ENCODE data around the gene HNRNPLL. TPM values are rescaled to one million over a fixed set of nuclear protein-coding genes. Genes with fewer than 3 reads are reported as not detected.

HNRNPLL gene
- total and polyA plus RNA-seq, 2 of the 13 experiments (the other 11 are each of a cell fraction or from before 2014, with no cell fraction given), result 49.4 to 103 TPM

DNA sequence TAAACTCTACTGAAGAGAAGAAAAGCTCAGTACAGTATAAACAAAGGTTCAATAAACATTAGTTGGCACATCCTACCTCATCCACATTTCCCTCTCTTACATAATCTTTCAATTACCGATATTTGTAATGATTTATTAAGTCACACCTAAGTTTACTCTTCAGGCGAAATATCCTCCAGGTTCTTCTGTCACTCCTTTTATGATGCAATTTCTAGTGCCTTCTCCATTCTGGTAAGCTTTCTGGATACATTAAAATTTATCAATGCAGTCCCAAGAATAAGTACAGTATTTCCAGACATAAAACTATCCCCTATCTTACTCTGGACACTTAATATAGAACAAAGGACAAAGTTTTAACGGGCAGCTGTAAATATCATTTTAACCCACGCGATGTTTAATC is 5.6 kb downstream of the HNRNPLL start:
- intact Hi-C loops (cut with micrococcal nuclease; ENCODE audit: unreplicated experiment) (no loop called here), in situ Hi-C loops (cut with HindIII; ENCODE audit: extremely low pct_ligation_motif_present, low pct_unique_long_range_greater_than_20kb) (no loop called here)
- Histone ChIP-seq H3K9ac (ENCODE audit: insufficient read depth, low read depth, low read length) (no peak overlapping the region), H3K4me3 (replicated peaks in 1 of 3; ENCODE audit: insufficient read depth in 1 of 3, low read depth in 2 of 3, low read length in 3 of 3) (no peak overlapping the region), H3K4me2 (ENCODE audit: low read depth, low read length) (peak overlapping the region; percentile 2; the same call in 1 of the 2 replicates), H3K27ac (ENCODE audit: extremely low read length, insufficient read depth, low read length) (no peak overlapping the region), H3K9me3 (ENCODE audit: low read length) (no peaks in the 10 kb centered on the region), H3K79me2 (ENCODE audit: insufficient read depth, low read length) (peaks cover 96% of the 10 kb centered on the region), H2AFZ (ENCODE audit: low read length) (no peak overlapping the region), H4K20me1 (ENCODE audit: insufficient read depth, low read length) (peaks cover 44% of the 10 kb centered on the region), H3K4me1 (ENCODE audit: insufficient read depth, low read length) (peaks cover 70% of the 10 kb centered on the region), H3K36me3 (replicated peaks in 1 of 2; ENCODE audit: control insufficient read depth in 1 of 2, insufficient read depth in 2 of 2, low read length in 2 of 2) (peaks cover 2 to 7% of the 10 kb centered on the region in 2 experiments; a peak in 2 of 5 replicates), H3K27me3 (ENCODE audit: control insufficient read depth in 1 of 2, insufficient read depth in 2 of 2, low read length in 2 of 2) (no peaks in the 10 kb centered on the region; a peak in 2 of 5 replicates)
- DNase-seq (ENCODE audit: low spot score) (no peak), ATAC-seq (no peak), FAIRE-seq (no peak)
- BruUV-seq (replicated peaks), result no TSS peak
- ChIA-PET CTCF (ENCODE audit: low intra/inter-chr PET ratio, low total read pairs) (no interaction called here), POLR2A (interaction anchor here (8.5 kb wide), 1 partner anchor 154 kb away, joined by 65 read pairs; the partner anchor contains the start of gene SRSF7)
- WGBS (ENCODE audit: low lambda C conversion rate), result 83% methylated on average over 5 of the region's 5 CpGs
- TF ChIP-seq RFX3 (CRISPR knock-in tag; IDR thresholded peaks at IDR 0.05) (no peak), TOE1 (CRISPR knock-in tag; IDR thresholded peaks at IDR 0.05) (no peak), EP300 (IDR thresholded peaks at IDR 0.05; ENCODE audit: low read depth in 2 of 2, low read length in 2 of 2) (no peak), EP300 (CRISPR knock-in tag; IDR thresholded peaks at IDR 0.05; ENCODE audit: borderline replicate concordance) (no peak), ZNF776 (CRISPR knock-in tag; IDR thresholded peaks at IDR 0.05) (no peak), ZSCAN22 (CRISPR knock-in tag; IDR thresholded peaks at IDR 0.05) (no peak), RCOR2 (CRISPR knock-in tag; IDR thresholded peaks at IDR 0.05) (no peak), NCOA2 (CRISPR knock-in tag; IDR thresholded peaks at IDR 0.05) (no peak), KLF13 (CRISPR knock-in tag; IDR thresholded peaks at IDR 0.05) (no peak)
- TF ChIP-seq, protein P1, sequence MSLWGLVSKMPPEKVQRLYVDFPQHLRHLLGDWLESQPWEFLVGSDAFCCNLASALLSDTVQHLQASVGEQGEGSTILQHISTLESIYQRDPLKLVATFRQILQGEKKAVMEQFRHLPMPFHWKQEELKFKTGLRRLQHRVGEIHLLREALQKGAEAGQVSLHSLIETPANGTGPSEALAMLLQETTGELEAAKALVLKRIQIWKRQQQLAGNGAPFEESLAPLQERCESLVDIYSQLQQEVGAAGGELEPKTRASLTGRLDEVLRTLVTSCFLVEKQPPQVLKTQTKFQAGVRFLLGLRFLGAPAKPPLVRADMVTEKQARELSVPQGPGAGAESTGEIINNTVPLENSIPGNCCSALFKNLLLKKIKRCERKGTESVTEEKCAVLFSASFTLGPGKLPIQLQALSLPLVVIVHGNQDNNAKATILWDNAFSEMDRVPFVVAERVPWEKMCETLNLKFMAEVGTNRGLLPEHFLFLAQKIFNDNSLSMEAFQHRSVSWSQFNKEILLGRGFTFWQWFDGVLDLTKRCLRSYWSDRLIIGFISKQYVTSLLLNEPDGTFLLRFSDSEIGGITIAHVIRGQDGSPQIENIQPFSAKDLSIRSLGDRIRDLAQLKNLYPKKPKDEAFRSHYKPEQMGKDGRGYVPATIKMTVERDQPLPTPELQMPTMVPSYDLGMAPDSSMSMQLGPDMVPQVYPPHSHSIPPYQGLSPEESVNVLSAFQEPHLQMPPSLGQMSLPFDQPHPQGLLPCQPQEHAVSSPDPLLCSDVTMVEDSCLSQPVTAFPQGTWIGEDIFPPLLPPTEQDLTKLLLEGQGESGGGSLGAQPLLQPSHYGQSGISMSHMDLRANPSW (CRISPR knock-in tag; IDR thresholded peaks at IDR 0.05; ENCODE audit: borderline replicate concordance), result no peak
- TF ChIP-seq, protein P2, sequence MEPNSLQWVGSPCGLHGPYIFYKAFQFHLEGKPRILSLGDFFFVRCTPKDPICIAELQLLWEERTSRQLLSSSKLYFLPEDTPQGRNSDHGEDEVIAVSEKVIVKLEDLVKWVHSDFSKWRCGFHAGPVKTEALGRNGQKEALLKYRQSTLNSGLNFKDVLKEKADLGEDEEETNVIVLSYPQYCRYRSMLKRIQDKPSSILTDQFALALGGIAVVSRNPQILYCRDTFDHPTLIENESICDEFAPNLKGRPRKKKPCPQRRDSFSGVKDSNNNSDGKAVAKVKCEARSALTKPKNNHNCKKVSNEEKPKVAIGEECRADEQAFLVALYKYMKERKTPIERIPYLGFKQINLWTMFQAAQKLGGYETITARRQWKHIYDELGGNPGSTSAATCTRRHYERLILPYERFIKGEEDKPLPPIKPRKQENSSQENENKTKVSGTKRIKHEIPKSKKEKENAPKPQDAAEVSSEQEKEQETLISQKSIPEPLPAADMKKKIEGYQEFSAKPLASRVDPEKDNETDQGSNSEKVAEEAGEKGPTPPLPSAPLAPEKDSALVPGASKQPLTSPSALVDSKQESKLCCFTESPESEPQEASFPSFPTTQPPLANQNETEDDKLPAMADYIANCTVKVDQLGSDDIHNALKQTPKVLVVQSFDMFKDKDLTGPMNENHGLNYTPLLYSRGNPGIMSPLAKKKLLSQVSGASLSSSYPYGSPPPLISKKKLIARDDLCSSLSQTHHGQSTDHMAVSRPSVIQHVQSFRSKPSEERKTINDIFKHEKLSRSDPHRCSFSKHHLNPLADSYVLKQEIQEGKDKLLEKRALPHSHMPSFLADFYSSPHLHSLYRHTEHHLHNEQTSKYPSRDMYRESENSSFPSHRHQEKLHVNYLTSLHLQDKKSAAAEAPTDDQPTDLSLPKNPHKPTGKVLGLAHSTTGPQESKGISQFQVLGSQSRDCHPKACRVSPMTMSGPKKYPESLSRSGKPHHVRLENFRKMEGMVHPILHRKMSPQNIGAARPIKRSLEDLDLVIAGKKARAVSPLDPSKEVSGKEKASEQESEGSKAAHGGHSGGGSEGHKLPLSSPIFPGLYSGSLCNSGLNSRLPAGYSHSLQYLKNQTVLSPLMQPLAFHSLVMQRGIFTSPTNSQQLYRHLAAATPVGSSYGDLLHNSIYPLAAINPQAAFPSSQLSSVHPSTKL (CRISPR knock-in tag; IDR thresholded peaks at IDR 0.05), result no peak
- TF ChIP-seq, protein P3, sequence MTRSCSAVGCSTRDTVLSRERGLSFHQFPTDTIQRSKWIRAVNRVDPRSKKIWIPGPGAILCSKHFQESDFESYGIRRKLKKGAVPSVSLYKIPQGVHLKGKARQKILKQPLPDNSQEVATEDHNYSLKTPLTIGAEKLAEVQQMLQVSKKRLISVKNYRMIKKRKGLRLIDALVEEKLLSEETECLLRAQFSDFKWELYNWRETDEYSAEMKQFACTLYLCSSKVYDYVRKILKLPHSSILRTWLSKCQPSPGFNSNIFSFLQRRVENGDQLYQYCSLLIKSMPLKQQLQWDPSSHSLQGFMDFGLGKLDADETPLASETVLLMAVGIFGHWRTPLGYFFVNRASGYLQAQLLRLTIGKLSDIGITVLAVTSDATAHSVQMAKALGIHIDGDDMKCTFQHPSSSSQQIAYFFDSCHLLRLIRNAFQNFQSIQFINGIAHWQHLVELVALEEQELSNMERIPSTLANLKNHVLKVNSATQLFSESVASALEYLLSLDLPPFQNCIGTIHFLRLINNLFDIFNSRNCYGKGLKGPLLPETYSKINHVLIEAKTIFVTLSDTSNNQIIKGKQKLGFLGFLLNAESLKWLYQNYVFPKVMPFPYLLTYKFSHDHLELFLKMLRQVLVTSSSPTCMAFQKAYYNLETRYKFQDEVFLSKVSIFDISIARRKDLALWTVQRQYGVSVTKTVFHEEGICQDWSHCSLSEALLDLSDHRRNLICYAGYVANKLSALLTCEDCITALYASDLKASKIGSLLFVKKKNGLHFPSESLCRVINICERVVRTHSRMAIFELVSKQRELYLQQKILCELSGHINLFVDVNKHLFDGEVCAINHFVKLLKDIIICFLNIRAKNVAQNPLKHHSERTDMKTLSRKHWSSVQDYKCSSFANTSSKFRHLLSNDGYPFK (CRISPR knock-in tag; IDR thresholded peaks at IDR 0.05; ENCODE audit: borderline replicate concordance), result no peak
